NB4 (cell line): ENCODE data around the gene DAD1.

Source experiments
- CTCF ChIP-seq: IDR thresholded peaks from one replicate; pipeline ENCODE4 v1.5.1; 2012; ENCODE audit warnings: low read depth, low read length
- POLR2A ChIP-seq: IDR thresholded peaks from 2 replicates; pipeline ENCODE4 v1.6.1; 2011; ENCODE audit warnings: mild to moderate bottlenecking; ENCODE audit not compliant: insufficient read length; ENCODE audit errors: extremely low read depth

GRCh38 chr14:22565391-22565945 lies 23.6 kb downstream of the DAD1 start:
- TF ChIP-seq CTCF (no peak), POLR2A (no peak)
